SH-SY5Y (cell line): ENCODE data around the gene BBS9.

ENCODE experiments used
- GATA2 ChIP-seq: IDR thresholded peaks from 2 replicates; pipeline ENCODE4 v1.6.1; 2011; ENCODE audit warnings: mild to moderate bottlenecking, low read depth, low read length
- GATA3 ChIP-seq: IDR thresholded peaks from 2 replicates; pipeline ENCODE4 v1.6.1; 2011; ENCODE audit warnings: low read depth, mild to moderate bottlenecking, low read length, moderate library complexity

- TF ChIP-seq GATA3 (no peak), GATA2 (no peak)
Measured at GRCh38 chr7:33458581-33458980, 329.2 kb downstream of the BBS9 start.
